Right ventricle myocardium superior (tissue), 1 donor: ENCODE measurements around the gene LTK. TPM values are rescaled to one million over a fixed set of nuclear protein-coding genes. Genes with fewer than 3 reads are reported as not detected.

Experiments
- total RNA-seq: library from RNA; stranded (reverse); fragmentation: NEBNext Ultra II Directional; extraction: Animal tissue kit (Norgen Biotek cat#: 25700); gene quantifications from one replicate; pipeline ENCODE4 v1.2.1, GENCODE V29; 2021
- donor health status: DM: no; HTN: yes; CAD: no; lungs with severe emphysema.

LTK gene
- total RNA-seq, 1 donor from 2014 or later, result 1.1 TPM

Other genes with a start within 250 kb of the LTK start
- gene OIP5, start 181.2 kb downstream of the LTK start, total RNA-seq, result not detected
- gene NUSAP1, start 180.9 kb downstream of the LTK start, total RNA-seq, result 2.3 TPM
- 73.2 TPM for gene NDUFAF1, start 111.3 kb downstream of the LTK start, total RNA-seq
- gene RTF1, start 96.7 kb downstream of the LTK start, total RNA-seq, result 22.7 TPM
- 2.6 TPM for gene ITPKA, start 20.0 kb downstream of the LTK start, total RNA-seq
- gene RPAP1, start 30.4 kb upstream of the LTK start, total RNA-seq, result 26.4 TPM
- 4.3 TPM for gene TYRO3, start 45.4 kb upstream of the LTK start, total RNA-seq
- 25.0 TPM for gene MGA, start 146.6 kb upstream of the LTK start, total RNA-seq